HG03457 (cell line): Measurements from ENCODE around the gene RAB3D.
"Not testable (repeated sequence)": the region's sequence is repeated elsewhere in the genome, so short reads cannot be mapped to it uniquely, and the experiment has no call there.

ENCODE experiments used
- ATAC-seq: cut with Tn5 transposase; IDR thresholded peaks from one replicate; pipeline ENCODE4 v1.9.1; 2021; ENCODE audit warnings: moderate number of reproducible peaks; ENCODE audit not compliant: unreplicated experiment

Gene RAB3D

GRCh38 chr19:11367528-11367927 is 28.1 kb upstream of the RAB3D start:
- no peak for ATAC-seq

DNA sequence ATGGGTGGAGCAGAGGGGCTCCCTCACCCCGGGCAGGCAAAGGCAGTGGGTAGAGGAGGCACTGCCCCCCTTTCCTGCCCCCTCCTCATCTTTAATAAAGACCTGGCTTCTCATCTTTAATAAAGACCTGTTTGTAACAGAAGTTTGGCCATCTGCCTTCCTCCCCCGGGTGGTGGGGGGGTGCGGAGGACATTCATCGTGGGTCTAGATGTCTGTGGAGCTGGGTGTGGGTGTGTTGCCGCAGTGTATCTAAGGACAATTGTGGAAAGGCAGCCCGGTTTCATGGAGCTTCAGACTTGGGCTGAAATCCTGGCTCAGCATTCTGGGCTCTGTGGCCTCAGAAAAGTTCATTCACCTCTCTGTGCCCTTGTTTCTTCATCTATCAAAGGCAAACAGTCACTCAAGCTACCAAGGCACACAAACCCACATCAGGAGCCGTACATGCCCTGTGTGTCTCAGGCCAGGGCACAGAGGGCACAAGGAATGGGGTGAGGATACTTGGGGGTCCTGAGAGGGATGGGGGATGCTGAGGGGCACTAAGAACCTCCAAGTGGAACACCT is 26.2 kb upstream of the RAB3D start:
- no peak for ATAC-seq

GRCh38 chr19:11364935-11365334 is 25.5 kb upstream of the RAB3D start:
- no peak for ATAC-seq

DNA sequence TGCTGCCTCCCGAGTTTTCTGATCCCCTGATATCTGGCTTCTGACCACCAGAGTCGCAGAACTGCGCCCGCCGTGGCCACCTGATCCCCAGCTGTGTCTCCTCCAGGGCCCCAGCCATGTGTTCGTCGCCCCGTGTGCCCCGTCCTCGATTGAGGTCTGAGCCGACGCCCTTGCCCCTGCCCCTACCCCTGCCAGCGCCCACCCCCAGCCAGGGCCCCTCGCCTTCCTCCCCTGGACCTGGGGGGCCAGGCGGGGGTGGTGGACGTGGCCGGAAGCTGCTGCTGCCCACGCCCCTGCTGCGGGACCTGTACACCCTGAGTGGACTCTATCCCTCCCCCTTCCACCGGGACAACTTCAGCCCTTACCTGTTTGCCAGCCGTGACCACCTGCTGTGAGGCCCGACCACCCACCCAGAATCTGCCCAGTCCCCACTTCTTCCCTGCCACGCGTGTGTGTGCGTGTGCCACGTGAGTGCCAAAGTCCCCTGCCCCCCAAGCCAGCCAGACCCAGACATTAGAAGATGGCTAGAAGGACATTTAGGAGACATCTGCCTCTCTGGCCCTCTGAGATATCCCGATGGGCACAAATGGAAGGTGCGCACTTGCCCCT is 24.9 kb upstream of the RAB3D start:
- no peak for ATAC-seq

GRCh38 chr19:11363881-11364280 is 24.4 kb upstream of the RAB3D start:
- no peak for ATAC-seq

DNA sequence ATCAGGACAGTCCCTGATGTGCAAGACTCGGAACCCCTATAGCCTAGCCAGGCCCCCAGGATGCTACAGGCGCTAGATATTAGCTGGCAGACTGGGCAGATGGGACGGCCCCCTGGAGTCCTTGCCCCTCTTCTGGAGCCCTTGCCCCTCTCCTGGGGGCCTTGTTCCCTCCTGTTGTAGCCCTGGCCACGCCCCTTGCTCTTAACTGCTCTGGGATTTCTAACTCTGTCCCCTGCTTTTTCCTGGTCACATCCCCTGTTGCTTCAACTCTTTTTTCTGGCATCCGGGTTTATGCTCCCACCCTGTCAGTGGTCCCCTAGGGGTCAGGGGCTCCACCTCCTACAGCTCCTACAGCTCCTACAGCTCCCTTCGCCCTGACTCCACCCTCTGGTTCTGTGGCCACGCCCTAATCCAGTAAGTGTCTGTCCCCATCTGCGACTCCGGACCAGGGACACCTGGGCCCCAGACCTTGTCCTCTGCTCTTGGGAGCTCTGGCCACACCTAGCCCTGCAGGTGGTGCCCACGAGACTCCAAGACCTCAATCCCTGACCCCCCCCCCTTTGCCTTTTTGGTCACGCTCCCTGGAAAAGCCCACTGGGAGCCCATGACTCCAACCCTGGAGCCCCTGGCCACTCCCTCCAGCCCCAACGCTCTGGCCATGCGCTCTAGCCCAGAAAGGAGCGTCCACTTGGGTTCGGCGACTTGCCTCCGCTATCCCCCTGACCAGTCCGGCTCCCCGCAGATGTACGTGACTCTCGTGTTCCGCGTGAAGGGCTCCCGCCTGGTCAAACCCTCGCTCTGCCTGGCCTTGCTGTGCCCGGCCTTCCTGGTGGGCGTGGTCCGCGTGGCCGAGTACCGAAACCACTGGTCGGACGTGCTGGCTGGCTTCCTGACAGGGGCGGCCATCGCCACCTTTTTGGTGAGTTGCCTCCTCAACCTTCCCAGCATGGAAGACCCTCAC is 22.6 kb upstream of the RAB3D start:
- no peak for ATAC-seq

DNA sequence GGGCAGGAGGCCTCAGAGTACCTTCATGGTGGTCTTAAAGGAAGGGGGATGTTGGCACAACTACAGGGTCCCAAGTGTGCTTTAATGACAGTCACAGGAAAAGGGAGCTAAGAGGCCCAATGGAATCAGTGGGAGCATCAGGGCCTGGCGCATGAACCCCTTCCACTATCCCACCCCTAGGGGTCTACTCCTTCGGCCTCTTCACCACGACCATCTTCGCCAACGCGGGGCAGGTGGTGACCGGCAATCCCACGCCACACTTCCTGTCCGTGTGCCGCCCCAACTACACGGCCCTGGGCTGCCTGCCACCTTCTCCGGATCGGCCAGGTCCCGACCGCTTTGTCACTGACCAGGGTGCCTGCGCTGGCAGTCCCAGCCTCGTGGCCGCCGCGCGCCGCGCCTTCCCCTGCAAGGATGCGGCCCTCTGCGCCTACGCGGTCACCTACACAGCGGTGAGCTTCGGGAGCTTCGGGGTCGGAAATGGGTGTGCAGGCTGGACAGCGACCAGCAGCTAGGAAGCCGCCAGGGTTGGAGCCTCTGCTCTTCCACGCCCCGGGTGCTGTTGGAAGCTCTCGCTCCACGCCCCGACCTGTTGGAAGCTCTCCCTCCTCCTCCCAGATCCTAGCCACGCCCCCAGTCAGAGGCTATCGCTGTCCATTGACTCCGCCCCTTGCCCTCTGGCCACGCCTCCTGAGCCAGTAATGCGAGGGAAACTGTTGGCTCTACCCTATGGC is 21.7 kb upstream of the RAB3D start:
- ATAC-seq, result no peak

DNA sequence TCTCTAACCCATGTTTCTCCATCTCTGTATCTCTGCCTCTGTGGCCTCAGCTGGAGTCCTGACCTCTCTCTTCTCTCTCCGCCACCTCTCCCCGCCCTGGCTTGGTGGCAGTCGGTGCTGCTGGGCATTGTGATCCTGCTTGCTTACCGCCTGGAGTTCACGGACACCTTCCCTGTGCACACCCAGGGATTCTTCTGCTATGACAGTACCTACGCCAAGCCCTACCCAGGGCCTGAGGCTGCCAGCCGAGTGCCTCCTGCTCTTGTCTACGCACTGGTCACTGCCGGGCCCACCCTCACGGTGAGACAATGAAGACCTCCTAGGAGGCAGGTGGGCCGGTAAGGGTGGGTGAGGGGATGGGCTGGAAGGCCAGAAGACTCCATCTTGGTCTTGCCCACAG is 20.0 kb upstream of the RAB3D start:
- ATAC-seq, result no peak

DNA sequence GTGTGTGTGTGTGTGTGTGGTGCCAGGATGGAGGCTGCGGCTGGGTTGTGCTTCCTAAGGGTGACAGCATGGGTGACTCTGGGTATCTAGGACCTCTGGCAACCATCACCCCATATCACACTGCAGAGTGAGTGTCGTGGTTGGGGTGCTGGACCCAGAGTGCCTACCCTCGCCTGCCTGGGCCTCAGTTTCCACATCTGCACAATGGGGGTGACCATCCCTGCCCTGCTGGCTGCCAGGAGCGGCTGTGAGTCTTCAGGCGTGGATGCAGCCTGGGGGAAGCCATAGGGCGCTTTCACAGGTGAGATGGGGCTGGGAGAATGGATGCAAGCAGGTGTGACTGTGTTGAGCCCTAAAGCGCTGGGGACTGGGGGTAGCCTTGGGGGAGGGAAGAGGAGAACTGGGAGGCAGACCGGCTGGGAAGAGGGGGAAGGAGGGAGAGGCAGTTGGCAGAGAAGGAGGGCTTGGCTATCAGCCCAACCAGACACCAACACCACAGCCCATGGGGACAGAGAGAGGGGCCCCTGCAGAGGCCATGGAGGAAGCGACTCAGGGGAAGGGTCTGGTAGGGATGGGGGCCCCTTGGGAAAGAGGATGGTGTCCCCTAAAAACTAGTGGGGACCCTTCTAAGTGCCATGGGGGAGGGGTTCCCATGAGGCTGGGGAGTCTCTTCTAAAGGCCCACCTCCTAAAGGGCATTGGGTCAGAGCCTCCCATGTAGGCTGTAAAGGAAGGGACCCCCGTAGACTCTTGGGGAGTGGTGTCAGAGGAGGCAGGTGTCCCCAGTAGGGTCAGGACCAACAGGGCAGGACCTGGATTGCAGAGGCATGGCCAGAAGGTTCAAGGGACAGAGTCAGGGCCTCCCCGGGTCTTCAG is 17.5 kb upstream of the RAB3D start:
- no peak for ATAC-seq

DNA sequence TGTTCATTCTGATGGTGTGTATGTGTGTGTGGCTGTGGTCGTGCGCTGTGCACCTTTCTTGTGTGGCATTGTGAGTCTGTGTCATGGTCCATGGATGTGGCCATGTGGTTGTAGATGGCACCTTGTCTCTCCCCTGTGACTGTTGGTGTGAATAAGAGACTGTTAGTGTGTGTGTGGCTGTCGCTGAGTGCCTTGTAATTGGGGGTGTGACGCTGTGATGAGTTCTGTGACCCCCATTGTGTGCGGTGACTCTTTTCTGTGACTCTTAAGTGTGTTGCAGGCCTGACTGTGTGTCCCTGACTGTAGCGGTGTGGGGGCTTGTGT is 16.6 kb upstream of the RAB3D start:
- ATAC-seq, result no peak

- ATAC-seq, result no peak
These were observed 16.0 kb upstream of the RAB3D start, which contains the start of gene PLPPR2 for GRCh38 chr19:11355160-11356073. TSS of gene PLPPR2 (plus strand) at chr19:11355432. CDS start at chr19:11357674, 2,242 bp downstream.

GRCh38 chr19:11354102-11354501 is 14.6 kb upstream of the RAB3D start:
- ATAC-seq, result not testable (repeated sequence)

- ATAC-seq, result no peak
These were observed 9.7 kb upstream of the RAB3D start for GRCh38 chr19:11349171-11349570.

DNA sequence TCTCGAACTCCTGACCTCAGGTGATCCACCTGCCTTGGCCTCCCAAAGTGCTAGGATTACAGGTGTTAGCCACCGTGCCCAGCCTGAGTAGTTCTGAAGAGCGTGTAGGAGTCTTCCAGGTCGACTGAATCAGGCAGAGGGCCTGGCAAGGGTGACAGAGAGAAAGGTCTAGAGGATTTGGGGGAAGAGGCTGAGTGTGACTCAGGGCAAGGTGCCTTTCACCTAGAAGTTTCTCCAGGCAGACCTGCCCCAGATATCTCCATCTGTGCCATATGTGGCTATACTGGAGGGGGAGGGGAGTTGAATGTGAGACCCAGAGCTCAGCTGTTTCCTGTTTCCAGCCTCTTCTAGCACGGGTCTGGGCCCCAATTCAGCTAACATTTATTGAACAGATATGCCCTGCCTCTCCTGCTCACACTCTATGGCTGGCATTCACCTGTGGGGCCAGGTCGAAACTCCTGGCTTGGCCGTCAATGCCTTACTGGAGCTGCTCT is 8.1 kb upstream of the RAB3D start:
- no peak for ATAC-seq

DNA sequence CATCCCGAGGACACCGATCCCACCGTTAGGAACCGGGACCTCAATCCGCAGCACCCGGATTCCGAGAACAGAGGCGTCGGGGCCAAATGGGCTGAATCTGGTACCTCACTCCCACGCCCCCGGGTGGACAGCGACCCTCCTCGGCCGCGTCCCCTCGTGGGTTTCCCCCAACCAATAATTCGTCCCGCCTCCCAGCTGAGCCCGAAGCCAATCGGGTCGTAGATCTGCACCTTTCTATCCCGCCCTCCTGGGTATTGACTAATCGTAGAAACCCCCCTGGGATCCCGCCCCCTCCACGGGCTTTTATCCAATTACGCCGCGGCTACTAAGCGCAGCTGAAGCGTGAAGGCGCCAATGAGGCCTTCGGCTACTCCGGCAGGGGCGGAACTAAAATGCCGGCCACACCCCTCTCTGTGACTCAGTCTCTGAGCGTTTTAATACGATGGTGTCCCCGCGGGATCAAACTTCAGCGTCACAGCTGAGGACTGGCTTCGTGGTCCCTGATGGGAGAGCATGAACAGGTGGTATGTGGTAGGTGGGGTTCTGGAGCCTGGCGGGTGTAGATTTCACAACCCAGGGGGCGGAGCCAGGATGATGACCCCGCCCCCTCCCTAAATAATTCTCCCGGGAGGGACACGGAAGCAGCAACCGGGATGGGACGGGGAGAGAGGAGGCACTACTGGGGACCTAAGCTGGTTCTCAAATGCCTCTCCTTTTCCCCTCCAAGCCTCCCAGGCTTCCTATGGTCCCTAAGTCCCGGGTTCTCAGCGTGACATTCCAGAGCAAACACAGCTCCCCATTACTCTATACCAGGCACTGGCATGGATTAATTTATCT is 6.9 kb upstream of the RAB3D start, which contains the start of the genes CCDC159 and TMEM205:
Gene CCDC159, plus strand, starts transcription at position 416 of the 837 bp plus-strand sequence. Its CDS starts 88 bp downstream, at position 504.
Gene TMEM205, minus strand, starts transcription at position 165 of the 837 bp plus-strand sequence. CDS start 649 bp downstream, outside the sequence.
- ATAC-seq, result peak; percentile 71

DNA sequence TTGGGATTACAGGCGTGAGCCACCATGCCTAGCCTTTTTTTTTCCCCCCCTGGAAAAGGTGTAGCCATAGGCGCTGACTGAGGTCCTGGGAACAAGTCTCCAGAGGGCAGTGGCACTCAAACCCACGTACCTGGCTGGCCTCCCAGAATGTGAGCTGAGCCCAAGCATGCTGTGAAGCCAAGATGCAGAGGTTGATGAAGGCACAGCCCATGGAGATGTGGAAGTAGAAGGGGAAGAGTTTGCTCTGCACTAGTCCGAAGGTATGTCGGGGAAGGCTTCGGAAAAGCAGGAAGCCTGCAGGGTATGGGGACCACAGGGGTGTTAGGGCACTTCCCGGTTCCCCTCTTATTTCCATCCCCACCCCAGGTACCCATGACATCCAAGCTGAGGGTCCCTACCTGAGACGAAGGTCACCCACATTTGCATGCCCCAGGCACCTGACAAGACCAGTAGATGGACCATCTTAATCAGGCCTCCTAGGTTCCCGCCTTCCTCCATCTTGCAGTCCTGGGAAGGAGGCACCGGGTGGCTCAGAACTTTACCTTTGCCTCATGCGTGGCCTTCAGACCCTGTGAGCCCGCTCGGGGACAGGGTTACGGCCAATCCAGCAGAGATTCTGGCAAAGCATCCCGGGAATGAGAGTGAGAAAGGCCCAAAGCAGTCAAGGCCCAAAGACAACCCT is 5.8 kb upstream of the RAB3D start:
- no peak for ATAC-seq

DNA sequence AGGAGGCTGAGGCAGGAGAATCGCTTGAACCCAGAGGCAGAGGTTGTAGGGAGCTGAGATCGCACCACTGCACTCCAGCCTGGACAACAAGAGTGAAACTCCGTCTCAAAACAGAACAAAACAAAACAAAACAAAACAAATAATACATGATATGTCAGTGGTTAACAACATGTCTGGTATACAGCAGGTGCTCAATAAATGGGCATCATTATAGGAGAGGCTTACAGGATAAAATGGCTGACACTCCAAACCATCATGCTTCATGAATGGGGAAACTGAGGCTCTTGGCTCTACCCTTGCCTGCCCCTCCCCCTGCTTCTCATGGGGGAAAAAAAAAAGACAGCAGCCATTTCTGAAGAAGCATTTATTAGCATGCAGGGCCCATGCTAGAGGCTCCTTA is 3.0 kb upstream of the RAB3D start:
- no peak for ATAC-seq
